Cardiac atrium fibroblast (primary cell): ENCODE data around the gene GPR148. TPM values are rescaled to one million over a fixed set of nuclear protein-coding genes. Genes with fewer than 3 reads are reported as not detected.

ENCODE experiments used
- total RNA-seq: library from RNA; depleted of rRNA; stranded (reverse); fragments of >200 nt; gene quantifications from 2 replicates; pipeline ENCODE4 v1.2.3, GENCODE V29; 2015

The GPR148 gene, protein sequence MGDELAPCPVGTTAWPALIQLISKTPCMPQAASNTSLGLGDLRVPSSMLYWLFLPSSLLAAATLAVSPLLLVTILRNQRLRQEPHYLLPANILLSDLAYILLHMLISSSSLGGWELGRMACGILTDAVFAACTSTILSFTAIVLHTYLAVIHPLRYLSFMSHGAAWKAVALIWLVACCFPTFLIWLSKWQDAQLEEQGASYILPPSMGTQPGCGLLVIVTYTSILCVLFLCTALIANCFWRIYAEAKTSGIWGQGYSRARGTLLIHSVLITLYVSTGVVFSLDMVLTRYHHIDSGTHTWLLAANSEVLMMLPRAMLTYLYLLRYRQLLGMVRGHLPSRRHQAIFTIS
- total RNA-seq, result not detected in 2 replicates

GRCh38 chr2:130728549-130729316 lies at the start of gene GPR148:
Gene GPR148, plus strand, starts transcription at chr2:130729070. Its CDS starts 82 bp downstream, at chr2:130729152.

DNA sequence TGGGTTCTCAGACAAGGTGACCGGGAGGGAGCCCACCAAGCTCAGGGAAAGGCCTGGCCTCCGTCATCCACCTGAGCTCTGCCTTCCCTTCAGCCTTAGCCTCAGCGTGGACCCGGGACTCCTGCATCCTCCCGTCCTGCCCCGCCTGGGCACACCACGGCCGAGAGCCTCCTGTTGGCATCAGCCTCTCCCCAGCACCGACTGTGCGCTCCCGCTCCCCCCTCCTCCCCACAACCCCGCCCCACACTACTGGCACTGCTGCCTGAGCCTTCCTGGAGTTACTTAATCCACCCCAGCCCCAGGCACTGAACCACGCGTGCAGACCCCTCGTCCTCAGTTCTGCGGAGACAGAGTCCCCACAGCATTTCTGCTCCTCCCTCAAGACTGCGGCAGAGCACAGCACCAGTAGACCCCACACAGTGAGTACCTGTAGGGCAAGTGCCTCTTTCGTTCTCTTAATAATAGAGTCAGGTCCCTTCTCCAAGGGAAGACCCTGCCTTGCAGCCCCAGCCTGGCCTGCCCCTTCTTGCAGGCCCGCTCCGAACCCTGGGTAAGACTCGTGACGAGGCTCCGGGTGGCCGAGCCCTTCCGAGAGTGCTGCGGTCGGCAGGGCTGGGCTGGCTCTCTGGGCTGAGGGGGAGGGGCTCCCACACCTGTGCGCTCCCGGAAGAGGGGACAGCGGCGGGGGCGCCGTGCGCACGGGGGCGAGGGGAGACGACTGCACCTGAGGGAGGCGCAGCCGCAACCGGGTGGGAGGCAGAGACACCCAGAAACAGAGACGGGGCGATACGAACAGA lies 26.6 kb downstream of the GPR148 start, which contains the start of gene AMER3:
TSS of gene AMER3 (plus strand) at position 285 of the 797 bp plus-strand sequence. CDS start 6,533 bp downstream, outside the sequence.

Other genes starting within 250 kb of the GPR148 start
- not detected in 2 replicates for gene POTEI, start 219.7 kb upstream of the GPR148 start, total RNA-seq
- gene CFC1B, start 207.8 kb upstream of the GPR148 start, total RNA-seq, result not detected in 2 replicates
- not detected in 2 replicates for gene CFC1, start 129.5 kb upstream of the GPR148 start, total RNA-seq
- not detected in 2 replicates for gene POTEJ, start 117.6 kb upstream of the GPR148 start, total RNA-seq
- gene AMER3, start 26.5 kb downstream of the GPR148 start, total RNA-seq, result not detected in 2 replicates
- 2.1 and 4.9 TPM in 2 replicates for gene ARHGEF4, start 107.8 kb downstream of the GPR148 start, total RNA-seq